HepG2 (cell line): ENCODE results near the gene JPH3. TPM values are rescaled to one million over a fixed set of nuclear protein-coding genes. Genes with fewer than 3 reads are reported as not detected.

ENCODE experiments used
- ARNT2 ChIP-seq: sonication (generic); formaldehyde crosslinking; IDR thresholded peaks from 2 replicates; pipeline ENCODE4 v1.8.0; 2022; ENCODE audit warnings: mild to moderate bottlenecking, low read depth, missing genetic modification reagents, moderate library complexity
- ASH2L ChIP-seq: fragments of 300-600, 200-600 bp; sonication (generic); IDR thresholded peaks from 2 replicates; pipeline ENCODE4 v1.7.0; 2017; ENCODE audit warnings: low read depth, mild to moderate bottlenecking, moderate library complexity, mixed read lengths, low read length; ENCODE audit not compliant: insufficient read length
- ATF7-NPFF ChIP-seq: sonication (generic); formaldehyde crosslinking; IDR thresholded peaks from 2 replicates; pipeline ENCODE4 v1.8.1; 2023; ENCODE audit warnings: mild to moderate bottlenecking, low read depth, missing genetic modification reagents, moderate library complexity
- BATF2 ChIP-seq: sonication (generic); formaldehyde crosslinking; IDR thresholded peaks from 2 replicates; pipeline ENCODE4 v1.8.0; 2022; ENCODE audit warnings: mild to moderate bottlenecking, missing genetic modification reagents, moderate library complexity
- CAMTA2 ChIP-seq: sonication (generic); formaldehyde crosslinking; IDR thresholded peaks from 2 replicates; pipeline ENCODE4 v1.4.0; 2020; ENCODE audit warnings: mild to moderate bottlenecking, missing genetic modification reagents, borderline replicate concordance
- EHMT2 ChIP-seq: fragments of 200-600 bp; sonication (generic); IDR thresholded peaks from 2 replicates; pipeline ENCODE4 v1.7.0; 2017; ENCODE audit warnings: antibody characterized with exemption, low read depth, low read length, borderline replicate concordance
- KDM4B ChIP-seq: sonication (generic); formaldehyde crosslinking; IDR thresholded peaks from 2 replicates; pipeline ENCODE4 v1.4.0; 2020; ENCODE audit warnings: missing genetic modification reagents
- KMT2B ChIP-seq: IDR thresholded peaks from 2 replicates; pipeline ENCODE4 v1.6.1; 2016; ENCODE audit warnings: missing genetic modification reagents, missing compliant biosample characterization
- MTF2 ChIP-seq: sonication (generic); formaldehyde crosslinking; IDR thresholded peaks from 2 replicates; pipeline ENCODE4 v1.5.0; 2020; ENCODE audit warnings: missing genetic modification reagents, borderline replicate concordance
- NFKBIZ ChIP-seq: IDR thresholded peaks from 2 replicates; pipeline ENCODE4 v1.6.1; 2018; ENCODE audit warnings: missing genetic modification reagents, missing compliant biosample characterization
- PHF21A ChIP-seq: sonication (generic); formaldehyde crosslinking; IDR thresholded peaks from 2 replicates; pipeline ENCODE4 v1.5.0; 2020; ENCODE audit warnings: mild to moderate bottlenecking, missing genetic modification reagents
- RBM22 ChIP-seq: fragments of 200-400 bp; formaldehyde crosslinking; optimal IDR thresholded peaks from 2 replicates; pipeline ENCODE3; 2017; ENCODE audit warnings: mild to moderate bottlenecking, low read length, moderate library complexity
- RFX1 ChIP-seq: fragments of 450-650 bp; IDR thresholded peaks from 2 replicates; pipeline ENCODE4 v1.6.1; 2017
- TRIM22 ChIP-seq: fragments of 450-650 bp; IDR thresholded peaks from 2 replicates; pipeline ENCODE4 v1.6.1; 2017
- ZNF225 ChIP-seq: sonication (generic); formaldehyde crosslinking; IDR thresholded peaks from 2 replicates; pipeline ENCODE4 v1.4.0; 2020; ENCODE audit warnings: mild to moderate bottlenecking, missing genetic modification reagents
- ZNF552 ChIP-seq: sonication (generic); formaldehyde crosslinking; IDR thresholded peaks from 2 replicates; pipeline ENCODE4 v1.9.0; 2022; ENCODE audit warnings: missing genetic modification reagents, mild to moderate bottlenecking, borderline replicate concordance
- ZNF563 ChIP-seq: sonication (generic); formaldehyde crosslinking; IDR thresholded peaks from 2 replicates; pipeline ENCODE4 v1.8.0; 2022; ENCODE audit warnings: mild to moderate bottlenecking, moderate library complexity, missing genetic modification reagents
- ZNF713 ChIP-seq: sonication (generic); formaldehyde crosslinking; IDR thresholded peaks from 2 replicates; pipeline ENCODE4 v1.4.0; 2020; ENCODE audit warnings: mild to moderate bottlenecking, missing genetic modification reagents
- ZNF724P ChIP-seq: sonication (generic); formaldehyde crosslinking; IDR thresholded peaks from 2 replicates; pipeline ENCODE4 v1.8.0; 2022; ENCODE audit warnings: missing genetic modification reagents, borderline replicate concordance
- polyA plus RNA-seq, 8 experiments: library from polyadenylated mRNA; depleted of rRNA in 3 of 8; stranded (reverse) in 7 of 8; unstranded in 1 of 8; fragments of >200 nt; fragmentation: Illumina TruSeq in 4 of 8; extraction: Trizol in 4 of 8; gene quantifications; 2 replicates each; pipeline versions ENCODE4 v1.2.1 to v1.2.3, GENCODE V29; 2011 to 2016; ENCODE audit warnings: low read depth in 4 of 8, missing spikeins in 1 of 8, mixed read lengths in 1 of 8; ENCODE audit not compliant: insufficient read depth in 1 of 8
- total RNA-seq, 5 experiments: library from RNA; depleted of rRNA; stranded (reverse); fragments of >200 nt; fragmentation: Illumina TruSeq; extraction: Trizol; gene quantifications; 2 replicates each; pipeline ENCODE4 v1.2.3, GENCODE V29; 2016; ENCODE audit warnings: low read depth in 1 of 5
- TF ChIP-seq, protein P1 (sequence below): sonication (generic); formaldehyde crosslinking; IDR thresholded peaks from 2 replicates; pipeline ENCODE4 v1.4.0; 2020; ENCODE audit warnings: missing genetic modification reagents
- TF ChIP-seq, protein P2 (sequence below): sonication (generic); formaldehyde crosslinking; IDR thresholded peaks from 2 replicates; pipeline ENCODE4 v1.4.0; 2020; ENCODE audit warnings: mild to moderate bottlenecking, missing genetic modification reagents, borderline replicate concordance

Gene JPH3
- total and polyA plus RNA-seq, 2 of the 13 experiments (the other 11 are each of a cell fraction or from before 2014, with no cell fraction given) = not detected

DNA sequence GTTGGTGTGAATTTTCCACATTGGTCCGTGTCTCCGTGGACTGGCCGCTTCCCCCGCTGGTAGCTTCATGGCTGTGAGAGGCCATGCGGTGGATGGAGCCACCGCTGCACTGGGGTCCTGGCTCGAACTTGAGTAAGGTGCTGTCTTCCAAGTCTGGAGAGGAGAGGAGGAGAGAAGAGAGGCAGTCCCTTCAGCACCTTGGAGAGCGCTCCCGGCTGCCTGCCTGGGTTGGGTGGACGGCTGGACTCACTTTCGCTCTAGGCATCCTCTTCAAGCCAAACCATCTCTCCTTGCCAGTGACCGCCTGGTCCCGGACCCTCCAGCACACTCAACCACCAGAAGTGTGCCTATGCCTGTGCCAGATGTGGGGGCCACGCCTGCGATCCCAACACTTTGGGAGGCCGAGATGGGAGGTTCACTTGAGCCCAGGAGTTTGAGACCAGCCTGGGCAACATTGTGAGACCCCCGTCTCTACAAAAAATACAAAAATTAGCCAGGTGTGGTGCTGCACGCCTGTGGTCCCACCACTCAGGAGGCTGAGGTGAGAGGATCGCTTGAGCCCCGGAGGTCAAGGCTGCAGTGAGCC is 6.2 kb downstream of the JPH3 start (continued):
- TF ChIP-seq ZNF713 (CRISPR knock-in tag) (no peak), RBM22 (no peak), MTF2 (CRISPR knock-in tag) (no peak), ZNF225 (CRISPR knock-in tag) (peak; percentile 20; the same call in 1 of the 2 replicates), ZNF724P (CRISPR knock-in tag) (peak; percentile 42; the same call in 1 of the 2 replicates), KMT2B (CRISPR knock-in tag) (peak; percentile 78), ZNF552 (CRISPR knock-in tag) (no peak), KDM4B (CRISPR knock-in tag) (peak; percentile 91; the same call in 1 of the 2 replicates), RFX1 (no peak), BATF2 (CRISPR knock-in tag) (0 out of 2 replicates have a peak, but pooled peaks have one; percentile 32), ATF7-NPFF (CRISPR knock-in tag) (0 out of 2 replicates have a peak, but pooled peaks have one; percentile 47), CAMTA2 (peak; percentile 73; the same call in 1 of the 2 replicates), EHMT2 (peak; percentile 98), NFKBIZ (CRISPR knock-in tag) (peak; percentile 94), TRIM22 (no peak), PHF21A (CRISPR knock-in tag) (no peak), ARNT2 (peak; percentile 82), ASH2L (no peak), ZNF563 (CRISPR knock-in tag) (peak; percentile 80; the same call in 1 of the 2 replicates)
- TF ChIP-seq, protein P1, sequence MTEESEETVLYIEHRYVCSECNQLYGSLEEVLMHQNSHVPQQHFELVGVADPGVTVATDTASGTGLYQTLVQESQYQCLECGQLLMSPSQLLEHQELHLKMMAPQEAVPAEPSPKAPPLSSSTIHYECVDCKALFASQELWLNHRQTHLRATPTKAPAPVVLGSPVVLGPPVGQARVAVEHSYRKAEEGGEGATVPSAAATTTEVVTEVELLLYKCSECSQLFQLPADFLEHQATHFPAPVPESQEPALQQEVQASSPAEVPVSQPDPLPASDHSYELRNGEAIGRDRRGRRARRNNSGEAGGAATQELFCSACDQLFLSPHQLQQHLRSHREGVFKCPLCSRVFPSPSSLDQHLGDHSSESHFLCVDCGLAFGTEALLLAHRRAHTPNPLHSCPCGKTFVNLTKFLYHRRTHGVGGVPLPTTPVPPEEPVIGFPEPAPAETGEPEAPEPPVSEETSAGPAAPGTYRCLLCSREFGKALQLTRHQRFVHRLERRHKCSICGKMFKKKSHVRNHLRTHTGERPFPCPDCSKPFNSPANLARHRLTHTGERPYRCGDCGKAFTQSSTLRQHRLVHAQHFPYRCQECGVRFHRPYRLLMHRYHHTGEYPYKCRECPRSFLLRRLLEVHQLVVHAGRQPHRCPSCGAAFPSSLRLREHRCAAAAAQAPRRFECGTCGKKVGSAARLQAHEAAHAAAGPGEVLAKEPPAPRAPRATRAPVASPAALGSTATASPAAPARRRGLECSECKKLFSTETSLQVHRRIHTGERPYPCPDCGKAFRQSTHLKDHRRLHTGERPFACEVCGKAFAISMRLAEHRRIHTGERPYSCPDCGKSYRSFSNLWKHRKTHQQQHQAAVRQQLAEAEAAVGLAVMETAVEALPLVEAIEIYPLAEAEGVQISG (CRISPR knock-in tag) = peak; percentile 67
- TF ChIP-seq, protein P2, sequence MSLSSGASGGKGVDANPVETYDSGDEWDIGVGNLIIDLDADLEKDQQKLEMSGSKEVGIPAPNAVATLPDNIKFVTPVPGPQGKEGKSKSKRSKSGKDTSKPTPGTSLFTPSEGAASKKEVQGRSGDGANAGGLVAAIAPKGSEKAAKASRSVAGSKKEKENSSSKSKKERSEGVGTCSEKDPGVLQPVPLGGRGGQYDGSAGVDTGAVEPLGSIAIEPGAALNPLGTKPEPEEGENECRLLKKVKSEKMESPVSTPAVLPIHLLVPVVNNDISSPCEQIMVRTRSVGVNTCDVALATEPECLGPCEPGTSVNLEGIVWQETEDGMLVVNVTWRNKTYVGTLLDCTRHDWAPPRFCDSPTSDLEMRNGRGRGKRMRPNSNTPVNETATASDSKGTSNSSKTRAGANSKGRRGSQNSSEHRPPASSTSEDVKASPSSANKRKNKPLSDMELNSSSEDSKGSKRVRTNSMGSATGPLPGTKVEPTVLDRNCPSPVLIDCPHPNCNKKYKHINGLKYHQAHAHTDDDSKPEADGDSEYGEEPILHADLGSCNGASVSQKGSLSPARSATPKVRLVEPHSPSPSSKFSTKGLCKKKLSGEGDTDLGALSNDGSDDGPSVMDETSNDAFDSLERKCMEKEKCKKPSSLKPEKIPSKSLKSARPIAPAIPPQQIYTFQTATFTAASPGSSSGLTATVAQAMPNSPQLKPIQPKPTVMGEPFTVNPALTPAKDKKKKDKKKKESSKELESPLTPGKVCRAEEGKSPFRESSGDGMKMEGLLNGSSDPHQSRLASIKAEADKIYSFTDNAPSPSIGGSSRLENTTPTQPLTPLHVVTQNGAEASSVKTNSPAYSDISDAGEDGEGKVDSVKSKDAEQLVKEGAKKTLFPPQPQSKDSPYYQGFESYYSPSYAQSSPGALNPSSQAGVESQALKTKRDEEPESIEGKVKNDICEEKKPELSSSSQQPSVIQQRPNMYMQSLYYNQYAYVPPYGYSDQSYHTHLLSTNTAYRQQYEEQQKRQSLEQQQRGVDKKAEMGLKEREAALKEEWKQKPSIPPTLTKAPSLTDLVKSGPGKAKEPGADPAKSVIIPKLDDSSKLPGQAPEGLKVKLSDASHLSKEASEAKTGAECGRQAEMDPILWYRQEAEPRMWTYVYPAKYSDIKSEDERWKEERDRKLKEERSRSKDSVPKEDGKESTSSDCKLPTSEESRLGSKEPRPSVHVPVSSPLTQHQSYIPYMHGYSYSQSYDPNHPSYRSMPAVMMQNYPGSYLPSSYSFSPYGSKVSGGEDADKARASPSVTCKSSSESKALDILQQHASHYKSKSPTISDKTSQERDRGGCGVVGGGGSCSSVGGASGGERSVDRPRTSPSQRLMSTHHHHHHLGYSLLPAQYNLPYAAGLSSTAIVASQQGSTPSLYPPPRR (CRISPR knock-in tag) = no peak
